Measurements from ENCODE around the gene CD44. TPM values are rescaled to one million over a fixed set of nuclear protein-coding genes. Genes with fewer than 3 reads are reported as not detected.

The CD44 gene
- total RNA-seq, 4 donors from 2014 or later, result 67.1 to 180 (median 84.8) TPM

DNA sequence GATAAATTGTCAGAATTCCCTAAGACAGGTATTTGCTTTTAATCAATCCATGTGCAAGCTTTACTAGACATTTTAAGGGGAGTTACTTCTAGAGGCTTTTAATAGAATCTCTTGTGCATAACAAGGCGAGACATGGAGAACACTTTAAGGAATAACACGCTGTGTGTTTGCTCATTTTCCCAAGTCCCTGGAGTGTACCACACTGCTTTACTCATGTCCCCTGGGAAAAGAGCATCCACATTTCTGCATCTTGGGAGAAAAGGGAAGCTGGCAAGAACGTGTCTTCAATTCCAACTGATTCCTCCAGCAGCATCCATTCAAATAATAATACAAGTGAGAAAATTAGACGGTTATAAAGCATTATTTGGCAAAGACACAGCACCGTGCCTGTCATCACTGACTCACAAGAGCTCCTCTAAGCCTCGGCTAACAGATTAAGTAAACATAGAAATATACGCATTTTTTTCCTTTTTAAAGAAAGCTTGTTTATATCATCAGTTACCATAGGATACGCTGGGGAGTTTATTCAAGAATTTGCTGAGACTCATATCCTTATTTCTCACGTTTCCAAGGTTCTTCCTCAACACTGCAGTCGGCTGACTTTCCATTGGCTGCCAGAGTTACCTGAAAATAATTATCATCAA is 121.5 kb downstream of the CD44 start:
- H3K4me1 ChIP-seq, result no peaks in the 10 kb centered on the region
- H3K27ac ChIP-seq, result no peak overlapping the region
- no peak for TF ChIP-seq POLR2A (IDR thresholded peaks at IDR 0.05)
- TF ChIP-seq, protein P1, sequence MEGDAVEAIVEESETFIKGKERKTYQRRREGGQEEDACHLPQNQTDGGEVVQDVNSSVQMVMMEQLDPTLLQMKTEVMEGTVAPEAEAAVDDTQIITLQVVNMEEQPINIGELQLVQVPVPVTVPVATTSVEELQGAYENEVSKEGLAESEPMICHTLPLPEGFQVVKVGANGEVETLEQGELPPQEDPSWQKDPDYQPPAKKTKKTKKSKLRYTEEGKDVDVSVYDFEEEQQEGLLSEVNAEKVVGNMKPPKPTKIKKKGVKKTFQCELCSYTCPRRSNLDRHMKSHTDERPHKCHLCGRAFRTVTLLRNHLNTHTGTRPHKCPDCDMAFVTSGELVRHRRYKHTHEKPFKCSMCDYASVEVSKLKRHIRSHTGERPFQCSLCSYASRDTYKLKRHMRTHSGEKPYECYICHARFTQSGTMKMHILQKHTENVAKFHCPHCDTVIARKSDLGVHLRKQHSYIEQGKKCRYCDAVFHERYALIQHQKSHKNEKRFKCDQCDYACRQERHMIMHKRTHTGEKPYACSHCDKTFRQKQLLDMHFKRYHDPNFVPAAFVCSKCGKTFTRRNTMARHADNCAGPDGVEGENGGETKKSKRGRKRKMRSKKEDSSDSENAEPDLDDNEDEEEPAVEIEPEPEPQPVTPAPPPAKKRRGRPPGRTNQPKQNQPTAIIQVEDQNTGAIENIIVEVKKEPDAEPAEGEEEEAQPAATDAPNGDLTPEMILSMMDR (IDR thresholded peaks at IDR 0.05), result no peak
- TF ChIP-seq EP300 (IDR thresholded peaks at IDR 0.05), result peak in 1 of 2 donors; percentile 9
- no peak for DNase-seq (ENCODE audit: low spot score in 2 of 2)
- no peaks in the 10 kb centered on the region for H3K27me3 ChIP-seq
- H3K9me3 ChIP-seq, result no peaks in the 10 kb centered on the region
- H3K4me3 ChIP-seq, result no peak overlapping the region
- WGBS, 2 donors, result 60 to 64% methylated on average over 10 of the region's 10 CpGs
- H3K36me3 ChIP-seq, result no peaks in the 10 kb centered on the region

DNA sequence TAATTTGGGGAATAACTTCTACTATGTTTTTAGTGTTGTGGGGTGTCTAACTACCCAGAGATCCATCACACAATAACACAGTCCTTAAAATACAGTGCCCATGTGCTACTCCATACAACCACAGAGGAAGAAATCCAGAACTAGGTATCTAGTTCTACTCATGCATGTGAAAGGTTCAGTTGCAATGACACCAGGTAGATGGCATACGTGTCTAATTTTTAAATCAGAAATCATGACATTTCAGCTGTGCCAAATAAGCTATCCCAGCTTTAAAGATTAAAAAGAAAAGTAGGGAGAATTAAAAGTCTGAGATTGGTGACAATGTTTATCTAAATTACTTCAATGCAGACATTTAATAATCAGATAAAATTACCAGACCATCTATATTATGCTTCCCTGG is 122.2 kb downstream of the CD44 start:
- DNase-seq (ENCODE audit: low spot score in 2 of 2), result no peak
- no peaks in the 10 kb centered on the region for H3K4me1 ChIP-seq
- H3K9me3 ChIP-seq, result no peaks in the 10 kb centered on the region
- no peak overlapping the region for H3K4me3 ChIP-seq
- no peaks in the 10 kb centered on the region for H3K36me3 ChIP-seq
- no peaks in the 10 kb centered on the region for H3K27me3 ChIP-seq
- TF ChIP-seq POLR2A (IDR thresholded peaks at IDR 0.05) (no peak), EP300 (IDR thresholded peaks at IDR 0.05) (no peak)
- TF ChIP-seq, protein P1 (IDR thresholded peaks at IDR 0.05), result no peak
- WGBS, 2 donors, result 91 to 92% methylated on average over 1 of the region's 1 CpG
- no peak overlapping the region for H3K27ac ChIP-seq

DNA sequence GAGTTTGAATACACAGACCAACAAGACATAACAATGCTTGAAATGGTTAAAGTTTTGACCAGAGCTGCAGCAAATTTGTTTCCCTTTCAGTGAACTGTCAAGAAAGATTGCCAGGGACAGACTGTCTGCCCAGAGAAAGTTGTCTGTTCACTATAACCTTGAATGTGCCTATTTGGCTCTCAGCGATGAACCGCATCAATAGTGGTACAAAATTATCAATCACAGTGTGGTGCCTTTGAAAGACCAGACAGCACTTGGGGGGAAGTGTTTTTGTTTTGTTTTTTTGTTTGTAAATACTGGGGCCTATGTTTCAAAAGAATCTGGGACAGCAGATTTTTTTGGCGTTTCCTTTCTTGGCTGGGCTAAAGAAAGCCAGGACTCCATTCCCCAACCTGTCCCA is 123.1 kb downstream of the CD44 start:
- Histone ChIP-seq H3K4me3 (no peak overlapping the region), H3K27me3 (no peaks in the 10 kb centered on the region), H3K9me3 (no peaks in the 10 kb centered on the region), H3K27ac (no peak overlapping the region), H3K36me3 (no peaks in the 10 kb centered on the region), H3K4me1 (peaks cover 0 to 3% (median 0%) of the 10 kb centered on the region in 4 donors)
- TF ChIP-seq, protein P1 (IDR thresholded peaks at IDR 0.05), result no peak
- no peak for TF ChIP-seq POLR2A (IDR thresholded peaks at IDR 0.05)
- no peak for TF ChIP-seq EP300 (IDR thresholded peaks at IDR 0.05)
- DNase-seq (ENCODE audit: low spot score in 2 of 2), result no peak
- WGBS, 2 donors, result 86 to 88% methylated on average over 3 of the region's 3 CpGs

DNA sequence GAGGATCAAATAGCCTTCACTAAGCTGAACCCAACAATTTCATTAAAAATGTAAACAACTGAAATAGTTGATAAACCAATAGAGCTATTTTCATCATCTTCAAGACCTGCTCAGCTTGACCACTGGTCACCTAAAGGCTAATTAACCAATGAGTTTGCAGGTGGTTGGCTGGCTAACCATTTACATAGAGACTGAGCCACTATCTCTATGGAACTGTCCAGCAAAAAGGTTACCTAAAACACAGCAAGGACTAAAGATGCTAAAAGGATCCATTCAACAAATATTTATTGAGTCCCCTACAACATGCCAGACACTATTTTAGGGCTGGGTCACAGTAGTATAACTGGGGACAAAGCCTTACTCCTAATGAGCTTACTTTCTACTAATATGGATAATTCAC is 123.8 kb downstream of the CD44 start:
- no peaks in the 10 kb centered on the region for H3K36me3 ChIP-seq
- peaks cover 0 to 3% (median 0%) of the 10 kb centered on the region in 4 donors for H3K4me1 ChIP-seq
- no peaks in the 10 kb centered on the region for H3K9me3 ChIP-seq
- DNase-seq (ENCODE audit: low spot score in 2 of 2), result no peak
- H3K27ac ChIP-seq, result no peak overlapping the region
- no peak overlapping the region for H3K4me3 ChIP-seq
- TF ChIP-seq, protein P1 (IDR thresholded peaks at IDR 0.05), result no peak
- TF ChIP-seq POLR2A (IDR thresholded peaks at IDR 0.05) (no peak), EP300 (IDR thresholded peaks at IDR 0.05) (no peak)
- no peaks in the 10 kb centered on the region for H3K27me3 ChIP-seq

DNA sequence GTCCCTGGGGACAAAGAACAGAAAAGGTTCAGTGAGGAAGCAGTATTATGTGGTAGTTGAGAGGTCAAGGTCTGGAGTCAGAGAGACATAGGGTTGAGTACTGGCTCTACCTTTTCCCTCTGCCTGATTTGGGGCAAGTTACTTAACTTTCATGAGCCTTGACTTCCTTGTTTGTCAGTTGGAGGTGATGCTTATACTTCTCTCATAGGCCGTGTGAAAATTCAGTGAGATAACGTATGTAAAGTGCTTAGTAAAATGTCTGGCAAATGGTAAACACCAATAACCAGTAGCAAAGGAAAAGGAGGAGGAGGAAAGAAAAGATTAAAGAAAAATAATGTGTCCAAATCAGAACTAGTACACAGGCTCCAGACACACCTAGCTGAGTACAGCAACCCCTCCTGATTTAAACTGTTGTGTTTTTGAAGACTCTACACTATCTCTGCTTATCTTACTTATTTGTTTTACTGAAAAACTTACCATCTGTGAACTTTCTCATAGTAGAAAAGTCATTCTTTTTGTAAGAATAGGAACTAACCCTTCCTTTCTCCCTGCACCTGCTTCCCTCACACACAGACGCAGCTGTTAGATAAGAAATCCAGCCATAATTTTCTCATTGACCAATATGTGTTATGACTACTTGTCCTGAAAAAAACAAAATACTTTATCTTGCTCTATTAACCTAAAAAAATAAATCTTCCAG is 126.9 kb downstream of the CD44 start:
- H3K4me1 ChIP-seq, result peaks cover 0 to 3% (median 0%) of the 10 kb centered on the region in 4 donors
- no peaks in the 10 kb centered on the region for H3K9me3 ChIP-seq
- TF ChIP-seq POLR2A (IDR thresholded peaks at IDR 0.05), result no peak
- TF ChIP-seq EP300 (IDR thresholded peaks at IDR 0.05), result no peak
- TF ChIP-seq, protein P1 (IDR thresholded peaks at IDR 0.05), result no peak
- no peaks in the 10 kb centered on the region for H3K27me3 ChIP-seq
- H3K27ac ChIP-seq, result no peak overlapping the region
- DNase-seq (ENCODE audit: low spot score in 2 of 2), result no peak
- no peaks in the 10 kb centered on the region for H3K36me3 ChIP-seq
- WGBS, 2 donors, result 56 to 79% methylated on average over 3 of the region's 3 CpGs
- no peak overlapping the region for H3K4me3 ChIP-seq
